ENCODE data around the gene MTERF2. TPM values are rescaled to one million over a fixed set of nuclear protein-coding genes. Genes with fewer than 3 reads are reported as not detected.

The MTERF2 gene
- total and polyA plus RNA-seq, 4 donors, result 4.8 to 41.4 (median 14.1) TPM

- Histone ChIP-seq H3K4me1 (ENCODE audit: control insufficient read depth in 5 of 5, insufficient read depth in 5 of 5, low read length in 5 of 5) (no peaks in the 10 kb centered on the region), H3K27ac (ENCODE audit: low read depth in 1 of 2, low read length in 1 of 2) (no peak overlapping the region), H3K27me3 (ENCODE audit: control insufficient read depth in 3 of 3, insufficient read depth in 3 of 3, low read length in 2 of 3) (no peaks in the 10 kb centered on the region), H3K9ac (ENCODE audit: insufficient read depth in 1 of 2, low read length in 2 of 2) (no peak overlapping the region), H3K36me3 (ENCODE audit: control insufficient read depth in 4 of 4, insufficient read depth in 4 of 4, low read length in 4 of 4) (no peaks in the 10 kb centered on the region), H3K9me3 (ENCODE audit: control insufficient read depth in 4 of 4, insufficient read depth in 3 of 4, low read length in 3 of 4) (no peaks in the 10 kb centered on the region), H3K4me3 (no peak overlapping the region)
- TF ChIP-seq, protein P1, sequence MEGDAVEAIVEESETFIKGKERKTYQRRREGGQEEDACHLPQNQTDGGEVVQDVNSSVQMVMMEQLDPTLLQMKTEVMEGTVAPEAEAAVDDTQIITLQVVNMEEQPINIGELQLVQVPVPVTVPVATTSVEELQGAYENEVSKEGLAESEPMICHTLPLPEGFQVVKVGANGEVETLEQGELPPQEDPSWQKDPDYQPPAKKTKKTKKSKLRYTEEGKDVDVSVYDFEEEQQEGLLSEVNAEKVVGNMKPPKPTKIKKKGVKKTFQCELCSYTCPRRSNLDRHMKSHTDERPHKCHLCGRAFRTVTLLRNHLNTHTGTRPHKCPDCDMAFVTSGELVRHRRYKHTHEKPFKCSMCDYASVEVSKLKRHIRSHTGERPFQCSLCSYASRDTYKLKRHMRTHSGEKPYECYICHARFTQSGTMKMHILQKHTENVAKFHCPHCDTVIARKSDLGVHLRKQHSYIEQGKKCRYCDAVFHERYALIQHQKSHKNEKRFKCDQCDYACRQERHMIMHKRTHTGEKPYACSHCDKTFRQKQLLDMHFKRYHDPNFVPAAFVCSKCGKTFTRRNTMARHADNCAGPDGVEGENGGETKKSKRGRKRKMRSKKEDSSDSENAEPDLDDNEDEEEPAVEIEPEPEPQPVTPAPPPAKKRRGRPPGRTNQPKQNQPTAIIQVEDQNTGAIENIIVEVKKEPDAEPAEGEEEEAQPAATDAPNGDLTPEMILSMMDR (IDR thresholded peaks at IDR 0.05; ENCODE audit: control extremely low read depth, extremely low read depth), result no peak
- DNase-seq (no peak), ATAC-seq (ENCODE audit: insufficient read depth, low FRiP score) (no peak)
- WGBS, 2 donors, result 53 to 68% methylated on average over 6 of the region's 6 CpGs
Measured at GRCh38 chr12:106941481-106942156, 45.3 kb downstream of the MTERF2 start.

- ATAC-seq (ENCODE audit: insufficient read depth, low FRiP score), result no peak
- no peak overlapping the region for H3K4me3 ChIP-seq
- no peak overlapping the region for H3K27ac ChIP-seq (ENCODE audit: low read depth in 1 of 2, low read length in 1 of 2)
- no peak overlapping the region for H3K9ac ChIP-seq (ENCODE audit: insufficient read depth in 1 of 2, low read length in 2 of 2)
- WGBS, 2 donors, result 81 to 89% methylated on average over 3 of the region's 3 CpGs
- TF ChIP-seq, protein P1 (IDR thresholded peaks at IDR 0.05; ENCODE audit: control extremely low read depth, extremely low read depth), result no peak
- H3K9me3 ChIP-seq (ENCODE audit: control insufficient read depth in 4 of 4, insufficient read depth in 3 of 4, low read length in 3 of 4), result peaks cover 0 to 4% (median 0%) of the 10 kb centered on the region in 4 donors
- peaks cover 0 to 2% (median 0%) of the 10 kb centered on the region in 3 donors for H3K27me3 ChIP-seq (ENCODE audit: control insufficient read depth in 3 of 3, insufficient read depth in 3 of 3, low read length in 2 of 3)
- DNase-seq, result no peak
- H3K36me3 ChIP-seq (ENCODE audit: control insufficient read depth in 4 of 4, insufficient read depth in 4 of 4, low read length in 4 of 4), result no peaks in the 10 kb centered on the region
- H3K4me1 ChIP-seq (ENCODE audit: control insufficient read depth in 5 of 5, insufficient read depth in 5 of 5, low read length in 5 of 5), result no peaks in the 10 kb centered on the region
Measured at GRCh38 chr12:106934277-106934676, 52.7 kb downstream of the MTERF2 start.

Other genes starting within 250 kb of the MTERF2 start
- 10 to 100 TPM; 12.2 to 14.4 TPM for gene RIC8B, start 212.5 kb downstream of the MTERF2 start, total RNA-seq
- gene RIC8B, start 212.5 kb downstream of the MTERF2 start, polyA plus RNA-seq, result 1 to 10 TPM; 3.3 to 4.2 TPM
- 10 to 100 TPM; 32.2 to 73.9 TPM for gene TMEM263, start 31.2 kb downstream of the MTERF2 start, total RNA-seq
- 10 to 100 TPM in 1 of 2 donors, 1 to 10 TPM in 1; 9.6 to 12.3 TPM for gene TMEM263, start 31.2 kb downstream of the MTERF2 start, polyA plus RNA-seq
- gene CRY1, start 106.4 kb upstream of the MTERF2 start, total RNA-seq, result 10 to 100 TPM; 22.2 to 37.2 TPM
- gene CRY1, start 106.4 kb upstream of the MTERF2 start, polyA plus RNA-seq, result 10 to 100 TPM in 1 of 2 donors, 1 to 10 TPM in 1; 5.6 to 13.7 TPM